HG03442 (cell line): Measurements from ENCODE around the gene BTRC.
"Not testable (repeated sequence)": the region's sequence is repeated elsewhere in the genome, so short reads cannot be mapped to it uniquely, and the experiment has no call there.

ENCODE experiments used
- ATAC-seq: cut with Tn5 transposase; IDR thresholded peaks from one replicate; pipeline ENCODE4 v1.9.1; 2021; ENCODE audit warnings: mild to moderate bottlenecking, moderate library complexity; ENCODE audit not compliant: unreplicated experiment

The BTRC gene

DNA sequence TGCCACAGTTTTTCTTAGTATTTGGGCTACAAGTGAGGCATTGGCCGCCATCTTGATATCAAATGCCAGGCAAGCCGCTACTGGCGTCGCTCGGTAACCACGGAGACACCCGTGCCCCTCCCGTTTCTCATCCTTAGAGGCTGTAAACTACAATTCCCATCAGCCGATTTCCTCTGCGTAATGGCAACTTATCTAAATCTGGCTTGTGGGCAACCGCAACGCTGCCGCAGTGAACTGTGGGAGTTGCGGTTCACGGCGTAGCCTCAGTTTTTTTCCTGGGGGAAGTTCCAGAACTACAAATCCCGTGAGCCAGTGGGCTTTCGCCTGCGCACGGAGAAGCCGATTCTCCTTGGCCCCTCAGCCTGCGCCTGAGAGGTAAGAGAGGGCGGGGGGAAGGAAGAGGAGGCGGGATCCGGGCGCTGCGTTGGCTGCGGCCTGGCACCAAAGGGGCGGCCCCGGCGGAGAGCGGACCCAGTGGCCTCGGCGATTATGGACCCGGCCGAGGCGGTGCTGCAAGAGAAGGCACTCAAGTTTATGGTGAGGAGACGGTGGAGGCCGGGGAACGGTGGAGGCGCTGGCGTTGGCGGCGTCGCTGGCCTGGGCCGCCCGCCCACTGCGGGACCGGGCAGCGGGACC, at the start of gene BTRC:
Gene BTRC, plus strand, starts transcription at position 474 of the 636 bp plus-strand sequence. Its CDS starts 16 bp downstream, at position 490.
- ATAC-seq = peak; percentile 88

DNA sequence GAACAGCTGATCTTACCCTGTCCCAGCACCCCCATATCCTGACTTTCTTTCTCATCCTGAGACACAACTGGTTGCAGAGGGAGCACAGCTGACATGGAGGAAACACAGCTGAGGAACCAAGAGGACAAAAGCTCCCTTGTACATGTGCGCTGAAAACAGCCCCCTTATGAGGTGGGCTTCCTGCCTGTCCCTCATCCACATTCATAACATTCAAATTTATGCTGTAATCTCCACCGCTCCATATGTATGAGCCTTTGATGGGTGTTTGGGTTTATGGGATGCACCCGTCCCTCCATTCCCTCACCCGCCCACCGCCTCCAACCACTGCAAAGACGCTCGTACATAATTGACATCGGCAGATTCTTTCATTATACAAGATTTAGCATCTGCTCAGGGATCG, 49.6 kb upstream of the BTRC start:
- no peak for ATAC-seq

DNA sequence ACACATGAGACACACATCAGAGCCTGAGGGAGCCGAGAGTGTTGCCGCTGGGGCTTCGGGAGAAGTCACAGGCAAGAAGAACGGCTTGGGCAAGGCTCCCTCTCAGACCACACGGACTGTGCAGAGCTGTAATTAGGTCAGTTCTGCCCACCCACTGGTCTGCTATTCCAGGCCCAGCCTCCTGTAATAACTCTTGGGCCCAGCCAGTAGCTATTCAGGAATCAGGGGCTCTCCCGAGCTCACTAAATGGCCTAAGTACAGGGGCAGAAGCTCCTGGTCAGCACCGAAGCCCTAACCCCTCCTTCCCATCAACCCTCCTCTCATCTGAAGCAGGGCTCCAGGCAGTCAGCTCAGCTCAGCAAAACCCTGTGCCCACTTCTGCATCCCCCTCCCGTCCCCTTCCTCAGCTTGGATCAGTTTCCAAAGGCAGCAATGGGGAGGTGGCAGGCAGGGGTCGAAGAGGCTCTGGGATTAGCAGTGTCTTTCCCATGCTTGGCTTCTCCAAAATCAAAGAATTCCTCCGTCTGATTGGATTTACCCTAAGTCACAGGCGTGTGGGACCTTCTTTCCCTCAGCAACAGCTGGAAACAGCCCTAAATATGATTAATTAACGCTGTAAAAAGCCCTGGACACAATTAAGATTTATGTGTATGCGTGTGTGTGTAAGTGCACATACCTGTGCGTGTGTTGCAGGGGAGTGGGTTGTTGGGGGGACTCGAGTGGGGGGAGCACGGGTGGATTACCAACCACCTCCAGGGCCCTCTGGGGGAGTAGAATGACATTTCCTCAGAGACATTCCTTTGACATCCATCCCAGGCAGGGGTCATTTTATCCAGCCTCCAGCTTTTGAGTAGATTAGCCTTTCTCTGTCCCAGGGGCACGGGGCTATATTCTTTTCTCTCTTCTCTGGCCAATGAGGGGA, 48.4 kb upstream of the BTRC start:
- no peak for ATAC-seq

DNA sequence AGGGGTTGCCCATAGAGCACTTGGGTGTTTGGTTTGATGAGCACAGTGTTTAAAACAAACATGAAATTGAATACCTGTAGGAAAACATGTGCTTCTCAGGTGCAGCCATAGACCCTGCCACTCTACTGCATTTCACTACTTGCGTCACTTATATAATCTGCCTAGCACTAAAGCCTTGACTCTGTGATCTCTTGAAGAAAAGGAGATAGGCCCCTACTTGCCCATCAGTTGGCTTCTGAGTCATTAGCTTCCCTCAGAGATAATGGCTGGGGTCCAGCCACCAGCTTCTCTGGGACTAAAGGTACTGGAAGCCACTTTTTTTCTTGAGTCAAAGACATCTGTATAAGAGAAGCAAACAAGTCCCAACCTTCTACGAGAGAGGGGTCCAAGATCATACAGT, 45.9 kb upstream of the BTRC start:
- ATAC-seq = no peak

DNA sequence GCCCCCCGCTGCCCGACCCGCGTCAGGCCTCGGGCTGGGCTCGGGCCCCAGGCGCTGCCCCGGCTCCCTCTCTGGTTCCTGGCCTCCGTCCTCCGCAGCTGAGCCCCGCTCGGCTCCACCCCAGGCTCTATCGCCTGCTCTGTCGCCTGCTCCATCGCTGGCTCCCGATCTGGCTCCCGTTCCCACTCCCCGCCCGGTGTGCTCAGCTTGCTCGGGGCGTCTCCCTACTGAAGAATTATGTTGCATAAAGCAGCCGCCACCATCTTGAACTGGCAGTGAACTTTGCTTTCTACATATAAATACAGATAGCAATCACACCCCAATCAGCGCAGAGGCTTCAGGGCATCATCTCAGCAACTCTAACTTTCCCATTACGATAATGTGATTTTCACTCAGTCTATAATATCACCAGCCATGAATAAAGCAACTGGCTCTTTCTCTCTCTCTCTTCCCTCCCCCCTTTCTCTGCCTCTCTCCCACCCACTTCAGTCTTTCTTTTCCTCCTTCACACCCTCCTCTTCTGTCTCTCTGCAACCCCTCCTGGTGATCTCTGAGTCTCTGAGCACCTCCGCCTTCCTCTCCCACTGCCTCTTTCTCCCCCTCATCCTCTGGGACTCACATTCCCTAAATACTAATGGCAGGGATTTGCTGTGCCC, 43.3 kb upstream of the BTRC start:
- no peak for ATAC-seq

DNA sequence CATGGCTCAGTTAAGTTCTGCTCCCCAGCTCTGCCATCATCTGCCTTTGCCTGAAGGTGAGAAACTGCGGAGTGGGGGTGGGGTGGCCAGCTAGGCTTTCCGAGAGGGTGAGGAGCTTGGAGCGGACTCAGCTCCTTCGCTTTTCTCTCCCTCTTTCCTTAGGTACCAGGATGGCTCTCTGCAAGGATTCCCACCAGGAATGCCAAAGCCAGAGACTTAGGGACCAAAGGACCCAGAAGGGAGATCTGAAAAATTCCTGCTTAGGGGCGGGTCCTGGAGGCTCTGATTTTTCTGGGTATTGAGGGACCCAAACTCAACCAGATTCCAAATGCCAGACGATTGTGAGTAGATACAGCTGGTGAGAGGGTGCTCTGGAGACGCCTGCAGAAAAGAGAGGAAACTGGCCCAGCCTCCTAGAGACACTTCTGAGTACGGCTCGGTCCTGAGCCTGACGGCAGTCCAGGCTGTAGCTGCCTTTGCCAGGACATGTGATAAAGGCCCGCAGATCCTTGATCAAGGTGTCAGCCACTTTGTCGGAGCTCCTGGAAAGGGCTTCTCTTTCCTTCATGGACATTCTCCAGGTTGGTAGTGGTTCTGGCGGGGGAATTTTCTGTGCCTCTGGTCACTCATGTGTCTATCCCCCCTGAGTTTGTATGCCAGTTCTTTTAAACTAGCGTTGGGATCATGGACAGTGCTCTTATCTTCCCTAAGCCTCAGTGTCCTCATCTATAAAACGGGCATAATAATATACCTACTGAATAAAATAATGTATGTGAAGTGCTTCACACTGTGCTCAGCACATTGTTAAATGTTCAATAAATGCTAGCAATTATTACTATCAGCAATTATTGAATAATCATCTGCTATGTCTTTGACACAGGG, 42.5 kb upstream of the BTRC start:
- no peak for ATAC-seq

DNA sequence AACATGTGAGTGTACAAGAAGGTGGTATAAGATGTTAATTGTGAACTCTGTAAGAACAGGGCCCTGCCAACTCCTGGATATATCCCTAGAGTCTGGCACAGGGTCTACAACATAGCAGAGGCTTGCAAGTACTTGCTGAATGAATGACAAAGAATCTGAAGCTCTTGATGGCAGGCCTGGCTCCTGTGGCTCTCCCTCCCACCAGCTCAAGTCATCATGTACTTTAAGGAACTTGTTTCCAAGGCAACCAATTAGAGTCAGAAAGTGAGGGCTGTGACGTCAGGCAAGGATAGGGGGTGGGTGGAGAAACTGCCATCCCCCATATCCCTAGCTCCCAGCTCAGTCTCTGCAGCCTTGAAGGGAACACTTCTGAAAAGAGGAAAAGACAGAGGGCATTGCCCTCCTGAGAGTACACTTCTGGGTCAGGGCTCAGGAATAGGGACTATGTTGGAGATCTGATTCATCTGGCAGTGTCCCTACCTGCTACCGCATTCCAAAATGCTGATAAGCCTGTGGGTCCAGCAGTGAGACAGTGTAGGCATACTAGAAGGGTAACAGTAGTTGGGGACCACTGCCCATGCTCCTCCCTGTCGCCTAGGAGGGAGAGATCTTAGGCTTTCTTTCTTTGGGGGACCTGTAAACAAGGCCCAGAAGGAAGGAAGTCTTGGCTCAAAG, 34.6 kb upstream of the BTRC start:
- ATAC-seq = no peak

DNA sequence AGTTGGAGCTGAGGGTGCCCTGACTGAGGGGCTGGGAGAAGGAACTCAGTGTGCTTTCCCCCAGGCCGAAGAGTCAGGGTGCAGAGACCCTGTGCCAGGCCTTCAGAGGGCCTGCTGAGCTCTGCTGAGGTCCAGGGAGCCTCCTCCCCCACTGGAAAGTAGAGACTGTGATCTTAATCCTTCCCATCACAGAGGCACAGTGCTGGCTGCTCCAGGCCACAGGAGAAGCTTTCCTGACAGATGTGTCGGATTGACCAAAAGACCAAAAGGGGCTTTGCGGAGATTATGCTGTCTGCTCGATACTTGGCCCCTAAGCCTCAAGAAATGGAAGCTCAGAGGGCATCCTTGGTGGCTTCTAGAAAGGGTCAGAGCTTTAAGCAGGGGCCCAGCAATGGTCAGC, 32.9 kb upstream of the BTRC start:
- ATAC-seq = no peak

DNA sequence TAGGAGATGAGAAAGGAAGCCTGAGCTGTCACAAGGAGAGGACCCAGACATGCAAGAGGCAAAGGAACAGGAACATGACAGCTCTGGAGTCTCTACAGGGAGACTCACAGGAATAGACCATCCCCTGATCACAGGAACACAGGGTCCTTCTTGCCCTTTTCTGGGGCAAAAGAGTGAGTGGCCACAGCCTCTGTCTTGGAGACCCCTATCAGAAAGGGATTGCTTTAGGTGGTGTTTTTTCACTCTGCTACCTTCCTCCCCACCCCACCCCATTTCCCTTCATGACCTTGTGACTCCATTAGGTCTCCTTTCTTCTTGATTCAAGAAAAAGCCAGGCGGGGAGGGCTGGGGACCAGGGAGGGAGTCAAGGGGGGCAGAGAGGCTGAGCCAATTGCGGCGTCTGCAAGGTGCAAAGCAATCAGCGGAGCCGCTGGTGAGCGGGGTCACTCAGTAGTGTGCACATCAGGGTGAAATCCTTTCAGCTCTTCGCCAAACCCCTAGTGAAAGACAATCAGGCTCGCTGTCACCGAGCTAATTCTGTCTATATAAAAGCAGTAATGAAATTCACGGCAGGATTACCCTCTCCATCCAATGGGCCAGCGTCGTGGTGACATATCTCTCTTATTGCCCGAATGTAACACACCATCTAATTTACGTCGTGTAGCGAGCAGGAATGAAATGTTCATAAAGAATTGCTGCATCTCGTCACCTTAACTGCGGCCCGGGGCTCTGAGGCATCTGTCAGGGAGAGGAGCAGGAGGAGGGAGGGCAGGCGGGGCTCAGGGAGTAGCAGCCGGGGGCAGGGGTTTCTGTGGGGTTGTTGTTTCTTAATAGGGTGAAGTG, 31.5 kb upstream of the BTRC start:
- no peak for ATAC-seq

DNA sequence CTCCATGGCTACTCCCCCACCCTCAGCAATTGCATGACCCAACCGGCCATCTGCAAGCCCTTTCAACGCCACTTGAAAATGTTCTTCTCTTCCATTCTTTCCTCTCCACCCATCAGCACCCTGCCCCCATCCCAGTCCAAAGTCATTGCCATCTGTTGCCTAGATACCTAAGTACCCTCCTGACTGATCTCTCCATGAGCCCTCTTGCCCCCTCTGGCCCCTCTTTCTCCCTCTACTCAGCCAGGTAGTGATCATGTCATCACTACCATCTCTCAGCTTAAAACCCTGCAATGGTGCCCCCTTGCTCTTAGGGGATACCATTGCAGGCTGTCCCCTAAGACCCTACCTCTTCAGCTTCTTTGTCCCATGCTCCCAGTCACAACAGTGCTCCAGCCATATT, 30.5 kb upstream of the BTRC start:
- ATAC-seq = no peak

DNA sequence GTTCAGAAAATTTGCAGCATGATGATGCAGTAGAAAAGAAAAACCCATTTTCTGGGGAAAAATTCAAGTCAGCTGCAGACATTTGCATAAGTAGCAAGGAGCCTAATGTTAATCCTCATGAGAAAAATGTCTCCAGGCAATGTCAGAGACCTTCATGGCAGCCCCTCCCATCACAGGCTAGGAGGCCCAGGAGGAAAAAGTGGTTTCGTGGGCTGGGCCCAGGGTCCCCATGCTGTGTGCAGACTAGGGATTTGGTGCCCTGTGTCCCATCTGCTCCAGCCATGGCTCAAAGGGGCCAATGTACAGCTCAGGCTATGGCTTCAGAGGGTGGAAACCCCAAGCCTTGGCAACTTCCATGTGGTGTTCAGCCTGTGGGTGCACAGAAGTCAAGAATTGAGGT, 26.5 kb upstream of the BTRC start:
- ATAC-seq = not testable (repeated sequence)

DNA sequence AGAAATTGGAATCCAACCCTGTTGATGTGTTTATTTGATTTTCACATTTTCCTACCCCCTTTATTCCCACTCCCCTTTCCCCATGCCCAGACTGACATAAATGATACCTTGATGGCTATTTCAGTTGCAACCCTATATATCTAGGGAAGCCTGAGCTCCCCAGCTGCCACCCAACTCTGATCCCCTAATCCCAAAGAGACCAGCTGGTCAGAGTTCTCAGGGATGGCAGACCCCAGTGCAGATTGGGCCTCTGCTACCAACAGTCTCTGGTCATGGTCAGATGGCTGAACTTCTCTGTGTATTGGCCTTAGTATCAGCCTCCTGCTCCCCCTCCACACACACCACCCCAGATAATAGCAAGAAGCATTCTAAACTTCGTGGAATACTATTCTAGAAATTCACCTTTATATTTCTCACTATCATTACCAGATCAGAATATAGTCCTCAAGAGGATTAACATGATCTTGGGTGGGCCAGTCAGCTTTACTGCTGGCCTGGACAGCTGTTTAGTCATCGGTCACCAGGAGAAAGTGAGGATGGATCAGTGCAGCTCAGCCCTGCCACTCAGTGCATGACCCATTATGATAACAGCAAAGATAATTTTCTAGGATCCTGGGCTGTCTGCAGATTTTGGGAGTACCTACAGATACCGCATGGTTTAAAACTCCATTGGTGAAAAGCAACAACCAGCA, 24.5 kb upstream of the BTRC start:
- ATAC-seq = no peak

DNA sequence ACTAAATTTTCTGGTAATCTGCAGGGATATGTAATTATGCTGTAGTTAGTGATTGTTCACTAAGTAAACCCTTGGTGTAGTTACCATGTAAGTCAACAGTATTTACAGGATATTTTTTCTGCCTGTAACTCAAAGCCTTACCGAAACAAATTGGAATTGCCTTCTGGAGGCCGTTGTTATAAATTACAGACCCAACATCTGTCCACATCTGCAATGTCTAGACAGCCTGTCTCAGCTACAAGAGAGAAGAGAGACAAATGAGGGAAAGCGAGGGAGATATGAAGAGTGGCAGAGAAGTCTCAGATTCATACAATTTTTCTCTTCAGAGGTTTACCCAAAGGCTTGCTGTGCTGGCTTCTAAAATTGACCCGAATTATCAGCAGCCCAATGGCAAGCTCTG, 23.7 kb upstream of the BTRC start:
- ATAC-seq = no peak

DNA sequence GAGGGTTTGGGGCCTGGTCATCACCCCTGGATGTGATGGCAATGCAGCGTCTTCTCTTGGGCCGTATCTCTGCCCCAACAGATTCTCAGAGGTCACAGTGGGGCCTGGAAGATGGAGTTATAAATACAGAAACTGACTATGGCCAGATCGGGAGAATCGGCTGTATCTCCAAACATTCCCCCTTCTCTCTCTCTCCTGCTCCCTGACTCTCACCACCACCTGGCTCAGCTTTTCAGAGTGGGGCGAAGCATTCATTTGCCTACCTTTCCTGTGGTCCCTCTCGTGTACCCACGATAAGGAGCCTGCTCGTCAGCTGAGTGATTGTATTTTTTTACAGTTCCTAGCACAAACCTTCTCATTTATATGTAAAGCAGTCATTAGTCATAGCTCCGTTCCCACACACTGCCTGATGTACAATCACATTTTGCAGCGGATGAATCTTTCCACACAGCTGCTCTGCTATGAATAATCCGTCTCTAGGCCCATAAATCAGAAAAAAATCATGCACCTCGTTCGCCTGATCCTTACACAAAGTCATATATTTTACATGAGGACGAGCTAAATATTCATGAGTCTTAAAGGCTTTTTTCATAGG, 23.2 kb upstream of the BTRC start:
- ATAC-seq = no peak

DNA sequence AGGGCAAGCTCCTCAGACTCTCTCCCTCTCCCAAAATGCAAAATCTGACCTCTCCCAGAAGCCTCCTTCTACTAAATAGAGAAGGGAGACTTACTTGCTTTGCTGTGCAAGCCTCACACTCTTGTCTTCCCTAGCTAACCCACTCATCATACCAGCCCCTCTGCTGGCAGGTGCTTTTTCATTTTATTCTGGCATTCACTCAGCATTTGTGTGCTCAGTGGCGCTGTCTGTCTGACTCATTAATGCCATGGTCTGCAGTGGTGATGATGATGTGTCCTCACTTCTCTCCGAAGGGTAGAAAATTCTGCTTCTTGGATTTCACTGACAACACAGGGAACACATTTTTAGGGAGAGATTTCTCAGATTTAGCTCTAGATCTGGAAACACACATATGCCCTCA, 22.0 kb upstream of the BTRC start:
- ATAC-seq = no peak

DNA sequence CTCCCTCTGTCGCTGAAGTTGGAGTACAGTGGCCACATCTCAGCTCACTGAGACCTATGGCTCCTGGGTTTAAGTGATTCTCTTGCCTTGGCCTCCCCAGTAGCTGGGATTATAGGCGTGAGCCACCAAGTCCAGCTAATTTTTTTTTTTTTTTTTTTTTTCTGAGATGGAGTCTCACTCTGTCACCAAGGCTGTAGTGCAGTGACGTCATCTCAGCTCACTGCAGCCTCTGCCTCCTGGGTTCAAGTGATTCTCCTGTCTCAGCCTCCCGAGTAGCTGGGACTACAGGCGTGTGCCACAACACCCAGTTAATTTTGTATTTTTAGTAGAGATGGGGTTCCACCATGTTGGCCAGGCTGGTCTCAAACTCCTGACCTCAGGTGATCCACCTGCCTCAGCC, 19.7 kb upstream of the BTRC start:
- ATAC-seq = not testable (repeated sequence)

DNA sequence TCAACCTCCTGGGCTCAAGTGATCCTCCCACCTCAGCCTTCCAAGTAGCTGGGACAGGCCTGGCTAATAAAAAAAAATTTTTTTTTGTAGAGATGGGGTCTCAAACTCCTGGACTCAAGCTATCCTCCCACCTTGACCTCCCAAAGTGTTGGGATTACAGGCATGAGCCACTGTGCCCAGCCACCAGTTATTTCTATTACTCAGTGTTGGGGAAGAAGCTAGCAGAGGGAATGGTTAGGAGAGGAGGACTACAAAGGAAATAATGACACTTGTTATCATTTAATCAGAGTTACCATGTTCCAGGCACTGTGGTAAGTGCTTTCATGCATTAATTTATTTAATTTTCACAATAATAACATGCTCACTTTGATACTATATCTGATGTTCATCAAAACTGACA, 17.6 kb upstream of the BTRC start:
- no peak for ATAC-seq

DNA sequence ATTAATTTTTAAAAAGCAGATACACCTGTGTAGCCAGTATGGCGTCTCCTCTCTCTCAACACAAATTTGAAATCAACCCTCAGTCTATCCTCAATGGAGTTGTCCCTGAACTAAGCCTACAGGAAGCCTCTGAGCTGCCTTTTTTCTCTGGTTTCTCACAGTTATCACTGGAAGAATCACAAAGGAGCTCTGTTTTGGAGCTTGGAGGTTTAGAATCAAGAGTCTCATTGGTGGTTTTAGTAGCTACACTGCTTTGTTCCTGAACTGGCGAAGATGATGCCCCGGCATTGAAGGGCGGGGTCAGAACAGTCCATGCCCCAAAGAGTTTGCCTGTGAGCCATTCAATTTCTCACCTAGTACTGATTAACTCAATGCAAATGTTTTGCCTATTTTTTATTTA, 16.1 kb upstream of the BTRC start:
- ATAC-seq = no peak
